ENCODE measurements around the gene RENBP.

The RENBP gene

DNA sequence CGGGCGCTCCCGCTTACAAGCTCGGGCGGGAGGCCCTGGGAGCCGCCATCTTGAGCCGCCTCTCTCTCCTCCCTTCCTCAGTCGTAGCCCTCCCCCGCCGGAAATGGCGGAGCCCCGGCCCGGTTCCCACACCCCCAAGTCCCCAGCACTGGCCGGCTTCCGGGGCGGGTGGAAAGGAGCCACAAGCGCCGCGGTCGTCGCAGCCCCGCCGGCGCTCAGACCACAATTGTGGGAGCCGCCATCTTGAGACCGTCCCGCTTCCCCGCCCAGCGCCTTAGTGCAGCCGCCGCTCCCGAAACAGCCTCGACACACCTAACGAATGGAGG lies 26.6 kb upstream of the RENBP start:
- peak; percentile 78 to 93 for DNase-seq (ENCODE audit: low read depth in 2 of 2)

DNA sequence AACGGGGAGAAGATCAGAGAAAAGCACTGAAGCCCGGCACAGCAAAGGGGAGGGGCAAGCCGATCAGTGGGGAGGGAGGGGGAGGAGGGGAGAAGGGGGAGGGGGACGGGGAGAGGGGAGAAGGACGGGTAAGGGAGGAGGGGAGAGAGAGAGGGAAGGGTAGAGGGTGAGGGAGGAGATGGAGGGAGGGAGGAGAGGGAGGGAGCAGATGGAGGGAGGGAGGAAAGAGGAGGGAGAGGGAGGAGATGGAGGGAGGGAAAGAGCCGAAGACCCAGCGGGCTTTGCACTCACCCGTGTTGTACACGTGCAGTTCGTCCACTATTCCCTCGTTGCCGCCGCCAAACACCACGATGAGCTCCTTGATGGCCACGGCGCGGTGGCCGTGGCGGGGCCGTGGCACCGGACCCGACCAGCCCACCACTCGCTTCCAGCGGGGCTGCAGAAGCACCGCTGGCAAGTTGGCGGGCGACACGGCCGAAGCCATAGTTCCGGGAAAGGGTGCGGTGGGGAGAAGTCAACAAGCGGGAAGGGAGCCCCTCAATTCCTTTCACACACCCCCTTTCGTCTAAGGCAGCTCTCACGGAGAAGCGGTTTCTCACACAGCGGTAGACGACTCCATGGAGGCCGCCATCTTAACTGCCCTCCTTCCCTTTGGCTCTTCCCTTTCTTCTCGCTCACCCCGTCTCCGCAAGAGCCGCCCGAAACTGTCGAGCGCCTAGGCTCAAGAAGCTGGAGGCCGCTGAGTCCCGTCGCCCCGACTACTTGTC lies 26.1 kb upstream of the RENBP start:
- no peak for DNase-seq (ENCODE audit: low read depth in 2 of 2)

DNA sequence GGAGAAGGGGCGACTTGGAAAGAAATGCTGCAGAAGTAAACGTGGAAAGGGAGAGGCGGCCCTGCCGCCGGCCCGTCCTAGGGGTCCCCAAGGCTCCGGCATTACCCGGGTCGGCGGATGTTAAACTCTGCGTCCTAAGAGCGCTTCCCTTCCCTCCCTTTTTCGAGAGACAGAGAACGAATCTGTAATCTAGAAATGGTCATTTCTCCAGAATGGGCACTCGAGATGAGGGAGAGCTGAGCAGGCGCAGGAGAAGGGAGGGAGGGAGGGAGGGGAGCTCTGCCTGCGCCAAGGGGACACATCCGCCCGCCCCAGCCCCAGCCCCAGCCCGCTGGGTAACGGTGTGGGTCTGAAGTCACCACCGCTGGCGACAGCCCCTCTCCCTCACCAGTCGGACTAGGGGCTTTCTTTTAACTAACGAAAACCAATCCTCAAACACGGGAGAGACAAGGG lies 25.5 kb upstream of the RENBP start:
- DNase-seq (ENCODE audit: low read depth in 2 of 2), result no peak

DNA sequence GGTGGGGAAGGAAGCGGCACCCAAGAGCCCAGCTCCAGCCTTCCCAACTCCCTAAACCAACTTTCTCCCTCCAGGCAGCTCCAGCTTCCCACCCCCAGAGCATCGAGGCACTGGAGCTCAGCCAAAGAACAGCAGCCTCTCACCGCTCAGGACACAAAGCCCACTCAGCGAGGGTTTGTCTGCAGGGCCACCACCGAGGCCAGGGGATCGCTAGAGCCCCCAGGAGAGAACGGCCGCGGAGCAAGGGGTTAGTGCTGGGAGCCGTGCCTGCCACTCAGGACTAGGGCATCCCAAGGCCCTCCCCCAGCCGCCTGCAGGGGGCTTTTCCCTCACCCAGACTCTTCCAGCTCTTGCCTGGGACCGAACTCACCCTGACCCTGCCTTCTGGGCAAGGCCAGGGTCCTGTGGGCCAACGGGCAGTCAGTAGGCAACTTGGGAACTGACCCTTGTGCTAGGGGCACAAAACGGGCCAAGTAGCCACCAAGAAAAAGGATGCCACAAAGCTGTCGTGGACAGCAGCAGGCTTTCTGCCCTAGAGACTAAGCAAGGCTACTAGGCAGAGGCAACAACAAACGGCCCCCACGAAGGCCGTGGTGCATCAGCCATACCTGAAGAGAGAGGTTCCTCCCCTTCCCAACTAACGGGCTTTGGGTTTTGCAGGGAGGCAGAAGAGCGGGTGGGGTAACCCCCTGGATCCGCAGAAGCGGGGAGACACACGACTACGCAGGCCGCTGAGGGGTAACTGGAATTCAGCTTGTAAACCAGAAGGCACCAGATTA lies 24.9 kb upstream of the RENBP start:
- no peak for DNase-seq (ENCODE audit: low read depth in 2 of 2)

DNA sequence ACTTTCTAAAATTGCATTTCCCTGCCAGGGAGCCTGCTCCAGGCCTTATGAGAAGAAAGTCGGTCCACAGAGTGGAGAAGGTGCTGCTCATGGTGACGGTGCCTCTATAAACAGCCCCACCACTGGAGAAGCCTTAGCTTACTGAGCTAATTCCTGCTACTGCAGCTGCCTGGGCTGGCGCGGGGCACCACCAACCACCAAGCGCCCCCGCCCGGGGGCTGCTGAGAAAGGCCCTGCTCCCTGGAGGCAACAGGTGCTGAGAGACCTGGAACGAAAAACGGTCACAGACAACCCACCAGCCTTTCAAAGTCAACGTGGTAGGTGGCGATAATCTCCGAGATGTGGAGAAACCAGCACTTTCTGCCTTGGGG lies 24.3 kb upstream of the RENBP start:
- no peak for DNase-seq (ENCODE audit: low read depth in 2 of 2)

DNA sequence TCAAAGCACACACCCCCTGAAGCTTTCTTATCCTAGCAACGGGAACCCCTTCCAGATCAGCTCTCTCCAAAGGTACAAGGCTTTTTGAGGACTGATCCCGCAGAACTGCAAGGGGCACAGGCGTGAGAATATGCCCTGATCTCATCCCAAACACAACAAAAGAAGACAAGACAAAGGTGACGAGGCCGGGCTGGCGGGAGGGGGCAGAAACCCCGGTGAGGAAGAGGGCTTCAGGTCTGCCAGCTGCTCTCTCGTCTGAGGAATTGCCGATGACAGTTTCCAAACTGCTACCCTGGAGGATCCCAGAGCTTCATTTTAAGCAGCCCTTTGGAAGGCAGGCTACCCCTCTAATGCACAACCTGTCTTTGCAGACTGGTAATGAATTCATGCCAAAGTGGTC lies 23.8 kb upstream of the RENBP start:
- no peak for DNase-seq (ENCODE audit: low read depth in 2 of 2)

DNA sequence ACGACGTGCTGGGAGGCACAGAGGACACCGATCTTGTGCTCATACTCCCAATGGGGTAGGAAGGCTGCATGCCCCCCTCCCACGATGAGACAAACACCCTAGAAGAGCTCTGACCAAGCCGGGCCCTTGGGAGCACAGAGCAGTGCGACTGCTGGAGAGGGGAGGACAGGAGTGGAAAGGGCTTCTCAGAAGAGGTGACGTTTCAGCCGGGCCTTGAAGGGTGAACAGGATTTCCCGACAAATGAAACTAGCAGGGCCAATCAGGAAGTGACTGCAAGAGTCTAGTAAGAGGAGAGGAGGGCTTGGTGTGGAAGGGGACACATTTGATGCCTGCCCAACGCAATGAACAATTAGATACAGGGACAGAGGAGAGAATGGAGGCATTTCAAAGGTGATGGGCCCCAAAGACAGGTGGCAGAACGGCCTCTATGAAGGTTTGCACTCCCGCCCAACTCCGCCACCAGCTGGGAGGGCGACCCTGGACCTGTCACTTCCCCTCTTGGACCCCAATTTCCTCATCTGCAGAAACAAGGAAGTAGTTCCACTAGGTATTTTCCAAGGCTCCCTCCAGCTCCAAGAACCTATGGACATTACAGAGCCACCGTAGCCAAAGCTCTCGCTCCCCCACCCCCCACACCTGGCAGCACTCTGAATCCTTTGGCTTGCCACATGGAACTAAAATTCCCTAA lies 23.2 kb upstream of the RENBP start:
- DNase-seq (ENCODE audit: low read depth in 2 of 2), result no peak

DNA sequence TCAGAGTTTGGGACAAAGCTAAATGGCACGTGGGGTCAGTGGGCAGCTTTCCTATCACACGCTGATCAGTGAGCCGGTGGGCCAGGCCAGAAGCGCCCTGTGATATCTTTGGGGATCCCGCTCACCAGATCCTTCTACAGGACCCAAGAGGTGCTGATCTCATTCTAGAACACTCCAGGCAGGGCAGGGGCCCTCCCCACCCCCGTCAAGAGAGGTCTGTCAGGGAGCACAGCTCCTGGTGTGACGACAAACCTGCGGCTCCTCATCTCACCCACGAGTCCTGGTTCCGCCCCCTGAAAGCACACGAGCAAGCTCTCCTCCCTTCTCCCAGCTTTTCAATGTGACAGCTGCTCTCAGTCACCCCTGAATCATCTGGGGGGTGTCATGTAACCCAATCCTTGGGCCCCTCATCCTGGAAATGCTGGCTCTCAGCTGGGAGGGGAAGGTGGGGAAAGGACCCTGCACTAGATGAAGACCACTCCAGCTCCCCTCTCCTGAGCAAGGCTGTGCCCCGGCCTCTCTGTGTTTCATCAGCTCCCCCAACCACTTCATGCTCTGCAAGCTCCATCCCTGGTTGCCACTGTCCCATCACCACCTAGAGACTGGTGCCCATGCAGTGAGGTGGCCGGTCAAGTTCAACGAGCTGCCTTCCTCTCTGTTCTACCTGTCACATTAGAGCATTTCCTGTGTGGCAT lies 22.5 kb upstream of the RENBP start:
- DNase-seq (ENCODE audit: low read depth in 2 of 2), result no peak

DNA sequence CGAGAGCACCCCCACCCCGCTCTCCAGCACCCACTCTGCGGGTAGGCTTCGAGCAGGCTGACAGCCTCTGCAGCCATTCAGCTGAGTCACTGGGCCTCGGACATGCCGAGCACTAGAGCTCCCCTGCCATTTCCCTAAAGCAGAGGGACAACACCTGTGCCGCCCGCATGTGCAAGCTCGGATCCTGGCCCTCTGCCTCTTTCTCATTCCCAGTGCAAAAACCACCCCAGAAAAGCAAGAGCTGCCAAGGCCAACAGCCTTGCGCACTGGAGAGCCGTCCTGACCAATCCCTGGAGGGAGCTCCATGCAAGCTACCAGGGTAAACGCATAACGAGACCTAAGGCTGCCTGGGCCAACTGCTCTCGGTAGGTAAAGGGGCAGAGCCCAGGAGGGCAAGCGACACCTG lies 21.8 kb upstream of the RENBP start:
- DNase-seq (ENCODE audit: low read depth in 2 of 2), result no peak

DNA sequence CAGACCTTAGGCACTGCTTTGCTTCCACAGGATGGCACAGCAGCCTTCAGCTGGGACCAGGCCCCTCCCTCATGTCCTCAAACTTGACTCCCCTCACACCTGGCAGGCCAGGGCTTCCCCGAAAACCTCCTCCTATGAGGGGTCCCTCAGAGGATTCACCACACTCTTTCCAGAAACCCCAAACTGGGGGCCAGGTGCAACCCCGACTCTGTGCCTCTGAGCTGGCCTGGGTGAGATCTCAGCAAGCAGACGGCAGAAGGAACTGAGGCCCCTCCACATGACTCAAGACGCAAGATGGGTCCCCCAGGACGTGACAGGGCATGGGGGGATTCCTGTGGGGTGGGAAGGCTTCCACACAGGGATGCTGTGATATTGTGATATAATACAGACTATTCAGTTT lies 21.0 kb upstream of the RENBP start:
- no peak for DNase-seq (ENCODE audit: low read depth in 2 of 2)

DNA sequence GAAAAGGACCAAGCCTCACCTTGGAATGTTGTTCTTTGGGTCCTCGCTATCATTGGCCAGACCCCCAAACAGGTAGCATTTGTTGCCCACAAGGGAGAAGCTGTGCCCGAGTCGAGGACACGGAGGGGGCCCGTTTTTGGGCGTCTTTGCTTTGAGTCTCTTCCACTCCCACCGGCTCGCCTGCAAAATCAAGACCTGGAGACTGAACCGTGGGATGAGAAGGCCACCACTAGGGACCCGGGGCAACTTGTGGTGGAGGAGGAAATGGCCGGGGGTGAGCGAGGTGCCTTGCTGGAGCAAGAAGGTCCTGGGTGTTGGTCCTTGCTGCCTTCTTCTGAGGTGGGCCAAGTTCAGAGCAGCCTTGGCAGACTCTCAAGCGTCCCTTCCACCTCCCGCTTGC lies 19.7 kb upstream of the RENBP start:
- no peak for DNase-seq (ENCODE audit: low read depth in 2 of 2)

DNA sequence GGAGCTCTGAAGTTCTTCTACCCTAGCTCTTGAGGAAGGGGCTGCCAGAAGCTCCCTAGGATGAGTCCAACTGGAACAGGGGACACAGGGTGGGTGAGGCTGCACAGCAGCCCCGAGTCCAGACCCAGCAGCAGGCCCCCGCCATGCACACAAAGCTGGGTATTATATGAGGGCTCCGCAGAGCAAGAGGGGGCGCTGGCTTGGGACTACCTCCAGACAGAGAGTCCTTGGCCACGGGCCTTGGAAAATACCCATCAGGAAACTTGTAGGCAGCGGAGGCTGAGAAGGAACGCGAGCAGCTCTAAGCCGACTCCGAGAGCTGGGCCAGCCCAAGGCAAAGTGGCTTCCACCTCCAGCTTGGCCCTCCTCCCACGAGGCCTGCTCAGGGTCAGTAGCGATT lies 19.1 kb upstream of the RENBP start:
- DNase-seq (ENCODE audit: low read depth in 2 of 2), result no peak

DNA sequence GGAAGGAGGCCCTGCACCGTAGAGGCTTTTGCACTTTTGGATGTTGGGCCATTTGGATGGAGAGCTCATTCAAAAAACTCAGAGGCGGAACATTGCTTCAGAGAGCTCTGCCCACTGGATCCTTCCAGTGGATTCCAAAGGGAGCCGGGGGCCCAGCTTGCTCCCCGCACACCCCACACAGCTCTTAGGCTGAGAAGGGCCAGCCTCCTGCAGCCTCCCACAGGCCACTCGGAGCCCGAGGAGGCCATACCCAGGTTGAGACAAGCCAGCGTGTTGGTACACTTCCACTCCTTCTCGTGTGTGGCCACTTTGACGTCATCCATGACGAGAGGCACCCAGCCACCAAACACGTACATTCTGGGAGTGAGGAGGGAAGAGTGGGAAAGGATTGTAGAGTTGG lies 16.8 kb upstream of the RENBP start:
- DNase-seq (ENCODE audit: low read depth in 2 of 2), result no peak

DNA sequence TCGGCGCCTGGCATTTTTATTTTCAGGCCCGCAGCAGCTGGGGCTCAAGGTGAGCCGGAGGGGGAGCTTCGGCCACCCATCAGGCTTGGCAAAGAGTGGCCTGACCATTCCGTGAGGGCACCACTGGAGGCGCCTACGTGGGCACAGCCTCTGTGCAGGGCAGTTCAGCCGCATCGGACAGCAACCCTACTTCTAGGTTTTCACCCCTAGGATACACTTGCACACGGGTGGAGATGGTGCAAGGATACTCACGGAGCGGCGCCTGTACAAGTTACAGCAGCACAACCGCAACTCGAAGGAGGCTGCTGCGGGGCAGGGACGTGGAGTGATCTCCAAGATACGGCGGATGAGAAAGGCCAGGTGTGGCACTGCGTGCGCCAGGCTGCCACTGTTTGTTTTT lies 16.3 kb upstream of the RENBP start:
- DNase-seq (ENCODE audit: low read depth in 2 of 2), result no peak

DNA sequence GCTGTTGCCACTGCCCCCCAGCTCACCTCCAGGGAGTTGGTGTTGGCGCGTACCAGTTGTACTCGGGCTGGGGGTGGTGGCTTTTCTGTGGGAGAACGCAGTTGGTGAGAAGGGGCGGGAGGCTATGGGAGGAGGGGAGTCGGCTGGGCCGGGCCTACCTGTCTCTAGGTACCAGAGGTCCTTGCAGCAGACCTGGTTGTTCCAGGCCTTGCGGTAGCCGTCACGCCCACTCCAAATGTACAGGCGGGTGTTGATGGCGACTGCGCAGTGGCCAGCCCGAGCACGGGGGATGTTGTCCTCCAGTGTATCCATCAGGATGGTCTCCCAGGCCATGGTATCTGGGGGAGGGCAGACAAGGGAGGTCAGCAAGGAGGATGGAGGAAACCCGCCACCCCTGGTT lies 15.6 kb upstream of the RENBP start:
- DNase-seq (ENCODE audit: low read depth in 2 of 2), result no peak

DNA sequence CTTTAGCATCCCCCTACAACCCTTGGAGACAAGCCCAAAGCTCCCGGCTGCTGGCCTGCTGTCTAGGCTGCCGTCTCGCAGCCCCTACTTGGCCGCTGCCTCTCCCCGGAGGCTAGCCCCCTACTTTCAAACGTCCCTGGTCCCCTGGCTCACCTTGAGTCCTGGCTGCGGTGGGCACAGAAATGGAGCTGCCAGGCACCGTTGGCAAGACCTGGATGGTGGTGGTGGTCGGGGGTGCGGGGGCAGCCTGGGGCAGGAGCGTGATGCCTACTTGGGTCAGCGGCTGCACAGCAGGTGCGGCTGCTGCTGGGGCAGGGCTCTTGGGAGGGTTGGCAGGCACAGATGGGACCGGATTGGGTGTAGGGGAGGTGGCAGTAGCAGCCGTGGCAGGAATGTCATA lies 15.2 kb upstream of the RENBP start:
- DNase-seq (ENCODE audit: low read depth in 2 of 2), result no peak

DNA sequence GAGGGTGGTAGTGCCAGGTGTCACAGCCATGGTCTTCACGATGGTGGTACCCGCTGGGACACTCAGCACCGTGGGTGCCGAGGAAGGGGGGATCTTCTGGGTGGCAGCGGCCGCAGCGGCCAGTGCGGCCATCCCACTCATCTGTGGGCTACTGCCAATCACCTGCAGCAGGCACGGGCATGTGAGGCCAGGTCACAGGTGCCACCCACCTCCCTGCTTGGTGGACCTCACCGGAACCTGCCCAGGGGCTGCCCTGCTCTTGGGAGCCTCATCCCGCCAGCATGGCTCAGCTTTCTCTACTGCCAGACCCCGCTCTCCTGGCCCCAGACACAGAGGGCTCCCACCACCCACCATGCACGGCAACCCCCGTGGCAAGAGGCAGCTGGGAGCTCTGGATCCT lies 14.2 kb upstream of the RENBP start:
- no peak for DNase-seq (ENCODE audit: low read depth in 2 of 2)

DNA sequence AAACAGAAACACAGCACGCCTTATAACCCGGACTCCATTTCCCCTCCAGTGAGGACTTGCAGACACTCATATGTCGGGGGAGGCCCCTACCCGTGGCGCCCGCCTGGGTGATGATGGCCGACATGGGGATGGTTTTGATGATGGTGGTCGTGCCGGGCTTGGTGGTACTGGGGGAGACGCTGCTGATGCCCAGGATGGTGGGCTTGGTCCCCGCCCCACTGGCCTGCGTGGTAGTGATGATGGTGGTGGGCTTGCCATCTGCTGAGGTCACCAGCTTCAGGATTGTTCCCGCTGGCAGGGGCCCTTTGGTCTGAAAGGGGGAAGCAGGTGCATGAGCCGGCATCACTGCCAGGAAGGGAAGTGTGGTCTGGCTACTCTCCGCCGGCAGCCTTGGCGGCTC lies 12.8 kb upstream of the RENBP start:
- DNase-seq (ENCODE audit: low read depth in 2 of 2), result no peak

DNA sequence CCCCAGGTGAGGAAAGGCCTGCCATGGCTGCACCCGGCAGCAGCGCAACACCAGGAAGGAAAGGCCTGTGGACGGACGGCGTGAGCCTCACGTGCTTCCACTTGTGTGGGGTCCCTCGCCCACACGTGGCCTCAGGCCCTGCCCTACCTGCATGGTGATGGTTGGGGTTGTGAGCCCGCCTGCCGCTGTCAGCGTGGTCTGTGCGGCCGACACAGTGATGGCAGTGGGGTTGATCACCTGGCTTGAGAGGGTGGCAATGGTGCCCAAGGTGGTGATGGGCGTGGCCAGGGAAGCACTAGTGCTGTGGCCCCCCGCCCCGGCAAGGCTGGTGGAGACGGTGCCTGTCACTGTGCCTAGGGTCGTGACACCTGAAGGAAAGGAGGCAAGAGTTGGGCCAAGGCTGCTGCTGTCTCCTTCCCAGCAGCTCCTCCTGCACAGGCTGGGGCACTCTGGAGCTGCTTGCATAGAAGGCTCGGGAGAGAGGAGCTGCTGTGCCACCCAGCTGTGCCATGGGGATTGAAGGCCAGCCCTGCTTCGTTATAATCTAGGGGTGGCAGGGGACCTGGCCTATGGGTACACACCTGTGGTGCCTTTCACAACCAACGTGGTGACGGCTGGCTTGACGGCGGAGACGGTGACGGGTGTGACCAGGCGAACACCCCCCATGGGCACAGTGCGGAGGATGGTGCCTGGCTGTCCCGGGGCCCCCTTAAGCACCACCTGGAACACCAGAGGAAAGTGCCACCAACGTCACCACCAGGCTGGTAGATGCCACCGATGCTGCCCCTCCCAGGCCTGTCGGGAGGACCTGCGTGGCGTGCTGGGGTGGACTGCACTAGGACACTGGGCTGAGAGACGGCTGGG lies 11.8 kb upstream of the RENBP start:
- DNase-seq (ENCODE audit: low read depth in 2 of 2), result no peak

DNA sequence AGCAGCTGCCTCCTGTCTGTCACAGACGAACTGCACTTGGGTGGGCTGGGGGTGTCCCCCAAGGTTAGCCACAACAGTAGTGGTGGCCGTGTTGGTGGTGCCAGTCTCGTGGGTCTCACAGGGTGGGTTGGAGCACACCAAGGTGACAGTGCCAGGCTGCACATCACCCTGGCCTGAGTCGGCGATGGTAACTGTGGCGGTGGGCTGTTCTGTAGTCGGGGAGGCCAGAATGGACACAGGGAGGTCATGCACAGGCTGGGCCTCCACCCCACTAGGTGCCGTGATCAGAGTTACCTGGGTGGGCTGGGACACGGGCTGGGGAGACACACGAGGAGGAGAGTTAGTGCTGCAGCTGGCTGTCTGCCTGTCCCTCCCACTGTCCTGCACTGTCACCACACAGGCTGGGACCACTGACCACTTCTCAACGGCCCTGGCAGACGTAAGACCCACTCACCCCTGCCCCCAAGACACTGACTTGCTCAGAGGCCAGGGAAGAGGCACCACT lies 10.8 kb upstream of the RENBP start:
- no peak for DNase-seq (ENCODE audit: low read depth in 2 of 2)

DNA sequence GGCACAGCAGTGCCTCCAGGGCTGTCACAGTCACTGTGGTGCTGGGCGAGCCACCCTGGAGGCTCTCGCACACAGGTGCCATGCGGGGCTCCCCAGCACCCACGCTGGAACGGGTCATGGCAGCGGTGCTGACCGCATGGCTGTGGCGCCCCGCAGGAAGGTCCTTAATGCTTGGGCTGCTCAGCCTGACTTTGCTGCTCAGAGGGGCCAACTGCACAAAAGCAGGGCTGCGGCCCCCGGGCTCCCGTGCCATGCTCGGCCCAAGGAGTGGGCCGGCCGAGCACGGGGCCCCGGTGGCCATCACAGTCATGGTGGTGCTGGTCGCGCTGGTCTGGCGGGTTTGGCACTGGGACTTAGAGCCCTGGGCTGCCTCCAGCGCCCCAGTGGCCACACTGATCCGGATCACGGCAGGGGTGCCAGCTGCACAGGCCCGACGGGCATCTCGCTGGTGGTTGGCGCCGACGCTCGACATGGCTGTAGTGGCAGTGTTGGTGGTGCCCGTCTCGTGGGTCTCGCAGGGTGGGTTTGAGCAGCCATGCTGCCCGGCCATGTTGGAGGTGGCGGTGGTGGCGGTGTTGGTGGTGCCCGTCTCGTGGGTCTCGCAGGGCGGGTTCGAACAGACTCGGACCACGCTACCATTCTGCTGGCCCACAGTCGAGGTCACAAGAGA lies 10.2 kb upstream of the RENBP start:
- no peak for DNase-seq (ENCODE audit: low read depth in 2 of 2)

All from stimulated activated CD4-positive, alpha-beta T cell treated with anti-CD3 and anti-CD28 coated beads, Interleukin-15, amount 100 ng/mL, for 48 hours (primary cell).